ENCODE results near the gene BRF1. TPM values are rescaled to one million over a fixed set of nuclear protein-coding genes. Genes with fewer than 3 reads are reported as not detected.

BRF1 gene
- total RNA-seq, 2 experiments from 2014 or later = 23.7 to 26.4 TPM

DNA sequence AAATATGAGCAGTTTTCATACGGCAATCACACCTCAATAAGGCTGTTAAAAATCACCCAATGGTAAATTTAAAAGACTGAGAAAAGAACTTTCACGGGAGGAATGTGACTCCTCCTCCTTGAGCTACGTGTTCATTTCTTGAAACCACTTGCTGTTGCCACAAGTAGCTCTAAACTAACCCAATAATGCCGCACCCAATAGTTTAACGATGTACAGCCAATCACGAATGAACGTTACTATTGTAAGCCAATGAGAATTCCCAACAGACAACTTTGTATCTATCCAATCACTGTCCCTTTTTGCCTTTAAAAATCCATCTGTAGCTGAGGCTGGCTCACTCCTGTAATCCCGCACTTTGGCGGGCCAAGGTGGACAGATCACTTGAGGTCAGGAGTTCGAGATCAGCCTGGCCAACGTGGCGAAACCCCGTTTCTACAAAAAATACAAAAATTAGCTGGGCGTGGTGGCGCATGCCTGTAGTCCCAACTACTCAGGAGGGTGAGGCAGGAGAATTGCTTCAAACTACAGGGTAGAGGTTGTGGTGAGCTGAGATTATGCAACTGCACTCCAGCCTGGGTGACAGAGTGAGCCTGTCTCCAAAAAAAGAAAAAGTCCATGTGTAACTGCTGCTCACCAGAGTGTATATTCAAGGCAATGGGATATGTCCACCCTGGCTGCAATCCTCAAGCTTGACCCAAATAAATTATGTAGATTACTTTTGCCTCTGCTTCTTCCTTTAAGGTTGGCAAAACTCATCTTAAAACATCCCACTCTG is 76.8 kb downstream of the BRF1 start:
- intact Hi-C loops (cut with micrococcal nuclease; ENCODE audit: unreplicated experiment) = no loop called here

GRCh38 chr14:105223260-105223659 is 77.5 kb downstream of the BRF1 start:
- Histone ChIP-seq H3K36me3 (ENCODE audit: insufficient read depth, low read length) (no peaks in the 10 kb centered on the region), H3K4me2 (ENCODE audit: low read length) (no peak overlapping the region), H3K9me2 (ENCODE audit: insufficient read depth, low read length) (no peaks in the 10 kb centered on the region), H2AFZ (ENCODE audit: low read length) (no peak overlapping the region), H3K79me2 (ENCODE audit: insufficient read depth, low read depth, low read length) (no peaks in the 10 kb centered on the region), H3K4me1 (ENCODE audit: insufficient read depth, low read length, poor library complexity, severe bottlenecking) (no peaks in the 10 kb centered on the region), H3K27ac (ENCODE audit: low read depth, low read length, poor library complexity, severe bottlenecking) (no peak overlapping the region), H4K20me1 (ENCODE audit: insufficient read depth, low read length) (no peaks in the 10 kb centered on the region), H3K4me3 (ENCODE audit: low read depth, low read length, poor library complexity, severe bottlenecking) (no peak overlapping the region), H3K9me3 (ENCODE audit: low read length) (no peaks in the 10 kb centered on the region)
- DNase-seq (ENCODE audit: low spot score) = no peak
- intact Hi-C loops (cut with micrococcal nuclease; ENCODE audit: unreplicated experiment) = no loop called here
- ChIA-PET POLR2A (no interaction called here), CTCF (ENCODE audit: unreplicated experiment) (no interaction called here)
- TF ChIP-seq CTCF (conservative IDR thresholded peaks at IDR 0.05; ENCODE audit: low read length) = no peak
- no peak for TF ChIP-seq EZH2phosphoT487 (IDR thresholded peaks at IDR 0.05; ENCODE audit: borderline replicate concordance, low read depth, low read length)
- no TSS peak for BruUV-seq (replicated peaks)

More for the DNA sequence above, 76.8 kb downstream of the BRF1 start:
- Histone ChIP-seq H3K4me1 (ENCODE audit: insufficient read depth, low read length, poor library complexity, severe bottlenecking) (no peaks in the 10 kb centered on the region), H3K36me3 (ENCODE audit: insufficient read depth, low read length) (no peaks in the 10 kb centered on the region), H3K4me3 (ENCODE audit: low read depth, low read length, poor library complexity, severe bottlenecking) (no peak overlapping the region), H3K9me2 (ENCODE audit: insufficient read depth, low read length) (no peaks in the 10 kb centered on the region), H3K4me2 (ENCODE audit: low read length) (no peak overlapping the region), H3K27ac (ENCODE audit: low read depth, low read length, poor library complexity, severe bottlenecking) (no peak overlapping the region), H3K79me2 (ENCODE audit: insufficient read depth, low read depth, low read length) (no peaks in the 10 kb centered on the region), H3K9me3 (ENCODE audit: low read length) (no peaks in the 10 kb centered on the region), H4K20me1 (ENCODE audit: insufficient read depth, low read length) (no peaks in the 10 kb centered on the region), H2AFZ (ENCODE audit: low read length) (no peak overlapping the region)
- no peak for DNase-seq (ENCODE audit: low spot score)
- no TSS peak for BruUV-seq (replicated peaks)
- TF ChIP-seq CTCF (conservative IDR thresholded peaks at IDR 0.05; ENCODE audit: low read length) (no peak), EZH2phosphoT487 (IDR thresholded peaks at IDR 0.05; ENCODE audit: borderline replicate concordance, low read depth, low read length) (no peak)
- ChIA-PET CTCF (ENCODE audit: unreplicated experiment) (no interaction called here), POLR2A (no interaction called here)

DNA sequence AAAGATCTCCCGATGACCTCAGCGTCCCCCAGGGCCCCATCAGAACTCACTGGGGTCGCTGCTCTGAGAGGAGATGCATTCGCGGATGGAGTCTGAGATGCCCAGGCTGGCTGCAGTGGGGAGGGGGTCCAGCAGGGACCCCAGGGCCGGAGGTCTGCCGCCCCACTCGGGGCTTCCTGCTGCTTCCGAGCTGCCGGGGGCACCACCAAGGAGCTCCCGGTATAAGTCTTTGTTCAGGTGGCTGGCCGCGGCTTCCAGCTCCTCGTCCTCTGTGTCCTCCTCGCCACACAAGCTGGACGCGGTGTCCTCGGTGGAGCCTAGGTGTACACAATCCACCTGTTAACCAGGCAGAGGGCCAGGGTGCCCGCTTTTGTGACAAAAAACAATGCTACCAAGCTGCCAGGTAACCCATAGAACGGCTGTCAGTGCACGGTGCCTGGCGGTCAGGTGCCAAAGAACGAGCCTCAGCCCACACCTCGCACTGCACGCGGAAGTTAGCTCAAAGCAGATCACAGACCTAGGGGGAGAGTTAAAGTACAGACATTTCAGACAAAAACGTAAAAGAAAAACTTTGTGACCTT is 79.1 kb downstream of the BRF1 start:
- H3K9me3 ChIP-seq (ENCODE audit: low read length) = no peaks in the 10 kb centered on the region
- intact Hi-C loops (cut with micrococcal nuclease; ENCODE audit: unreplicated experiment) = no loop called here
- no peaks in the 10 kb centered on the region for H3K4me1 ChIP-seq (ENCODE audit: insufficient read depth, low read length, poor library complexity, severe bottlenecking)
- CTCF ChIA-PET (ENCODE audit: unreplicated experiment) = no interaction called here
- no peak overlapping the region for H2AFZ ChIP-seq (ENCODE audit: low read length)
- no peaks in the 10 kb centered on the region for H4K20me1 ChIP-seq (ENCODE audit: insufficient read depth, low read length)
- POLR2A ChIA-PET = interaction anchor here (0.6 kb wide), 1 partner anchor 43 kb away, joined by 3 read pairs; no protein-coding TSS in a partner anchor
- no TSS peak for BruUV-seq (replicated peaks)
- no peaks in the 10 kb centered on the region for H3K36me3 ChIP-seq (ENCODE audit: insufficient read depth, low read length)
- H3K9me2 ChIP-seq (ENCODE audit: insufficient read depth, low read length) = no peaks in the 10 kb centered on the region
- TF ChIP-seq CTCF (conservative IDR thresholded peaks at IDR 0.05; ENCODE audit: low read length) (no peak), EZH2phosphoT487 (IDR thresholded peaks at IDR 0.05; ENCODE audit: borderline replicate concordance, low read depth, low read length) (no peak)
- no peak overlapping the region for H3K4me3 ChIP-seq (ENCODE audit: low read depth, low read length, poor library complexity, severe bottlenecking)
- no peak for DNase-seq (ENCODE audit: low spot score)
- no peak overlapping the region for H3K4me2 ChIP-seq (ENCODE audit: low read length)
- H3K79me2 ChIP-seq (ENCODE audit: insufficient read depth, low read depth, low read length) = no peaks in the 10 kb centered on the region
- H3K27ac ChIP-seq (ENCODE audit: low read depth, low read length, poor library complexity, severe bottlenecking) = no peak overlapping the region

All from OCI-LY7 (cell line).